Activated T-helper 2 cell treated with anti-CD3 and anti-CD28 coated beads, Interferon-gamma antibody, Interleukin-2, Interleukin-4, amounts not matched to agents 10 μg/mL and 5 μg/mL and 100 μg/mL, durations not matched to agents 14 hours and 24 hours and 36 hours (primary cell): ENCODE measurements around the gene CNFN. TPM values are rescaled to one million over a fixed set of nuclear protein-coding genes. Genes with fewer than 3 reads are reported as not detected.

Source experiments
- DNase-seq: peaks from one replicate; pipeline ENCODE4 v3.0.0; 2021; ENCODE audit warnings: low spot score
- H3K27ac Mint-ChIP-seq: one replicate; pipeline ENCODE4 v1.8.0; 2021; ENCODE audit warnings: mixed read lengths
- H3K27me3 Mint-ChIP-seq: one replicate; pipeline ENCODE4 v1.8.0; 2021; ENCODE audit warnings: low read depth, mixed read lengths
- H3K36me3 Mint-ChIP-seq: one replicate; pipeline ENCODE4 v1.8.0; 2021; ENCODE audit warnings: low read depth, mixed read lengths
- H3K4me1 Mint-ChIP-seq: one replicate; pipeline ENCODE4 v1.8.0; 2021; ENCODE audit warnings: low read depth, mixed read lengths
- H3K4me3 Mint-ChIP-seq: one replicate; pipeline ENCODE4 v1.8.0; 2021; ENCODE audit warnings: low read depth, mild to moderate bottlenecking, moderate library complexity, mixed read lengths
- H3K9me3 Mint-ChIP-seq: one replicate; pipeline ENCODE4 v1.8.0; 2021; ENCODE audit warnings: mixed read lengths
- intact Hi-C: fragments of 100-400 bp; cut with micrococcal nuclease; formaldehyde crosslinking; loops from one replicate; pipeline ENCODE4 v1.15.1; 2023
- total RNA-seq: library from RNA; stranded (reverse); gene quantifications from 2 replicates; pipeline ENCODE4 v1.2.3, GENCODE V29; 2022

CNFN gene
- 0.53 TPM in 1 of 2 replicates, not detected in the other for total RNA-seq

GRCh38 chr19:42389899-42390298 lies at the start of gene CNFN:
TSS of gene CNFN (minus strand) at chr19:42390297. CDS start at chr19:42389037, 1,260 bp downstream.
- DNase-seq, result no peak
- Mint-ChIP-seq H3K27me3 (peaks cover 36% of the 10 kb centered on the region), H3K4me1 (peaks cover 5% of the 10 kb centered on the region), H3K9me3 (no peaks in the 10 kb centered on the region), H3K27ac (no peak within 1 kb of the TSS), H3K36me3 (no peaks in the 10 kb centered on the region), H3K4me3 (no peak within 1 kb of the TSS)
- intact Hi-C loops, result no loop called here

GRCh38 chr19:42436006-42436405 lies 45.9 kb upstream of the CNFN start:
- Mint-ChIP-seq H3K27me3 (peaks cover 6% of the 10 kb centered on the region), H3K27ac (no peak overlapping the region), H3K36me3 (no peaks in the 10 kb centered on the region), H3K4me3 (no peak overlapping the region), H3K9me3 (no peaks in the 10 kb centered on the region), H3K4me1 (peaks cover 25% of the 10 kb centered on the region)
- intact Hi-C loops, result no loop called here
- no peak for DNase-seq

GRCh38 chr19:42435316-42435715 lies 45.2 kb upstream of the CNFN start:
- H3K27me3 Mint-ChIP-seq, result peaks cover 6% of the 10 kb centered on the region
- DNase-seq, result no peak
- H3K4me3 Mint-ChIP-seq, result no peak overlapping the region
- intact Hi-C loops, result no loop called here
- H3K9me3 Mint-ChIP-seq, result no peaks in the 10 kb centered on the region
- peaks cover 18% of the 10 kb centered on the region for H3K4me1 Mint-ChIP-seq
- no peaks in the 10 kb centered on the region for H3K36me3 Mint-ChIP-seq
- no peak overlapping the region for H3K27ac Mint-ChIP-seq

GRCh38 chr19:42433503-42434260 lies 43.6 kb upstream of the CNFN start:
- intact Hi-C loops, result loop anchor here (1.0 kb wide), 1 partner anchor 10 kb away; no protein-coding TSS in a partner anchor
- H3K36me3 Mint-ChIP-seq, result no peaks in the 10 kb centered on the region

GRCh38 chr19:42431486-42431885 lies 41.4 kb upstream of the CNFN start:
- H3K4me1 Mint-ChIP-seq, result peaks cover 9% of the 10 kb centered on the region
- H3K27me3 Mint-ChIP-seq, result peaks cover 8% of the 10 kb centered on the region
- intact Hi-C loops, result no loop called here
- no peaks in the 10 kb centered on the region for H3K9me3 Mint-ChIP-seq
- no peak overlapping the region for H3K27ac Mint-ChIP-seq
- DNase-seq, result no peak
- H3K4me3 Mint-ChIP-seq, result no peak overlapping the region
- H3K36me3 Mint-ChIP-seq, result no peaks in the 10 kb centered on the region

More at GRCh38 chr19:42433503-42434260, 43.6 kb upstream of the CNFN start:
- Mint-ChIP-seq H3K4me3 (no peak overlapping the region), H3K27me3 (peaks cover 6% of the 10 kb centered on the region), H3K27ac (no peak overlapping the region), H3K9me3 (no peaks in the 10 kb centered on the region), H3K4me1 (peaks cover 11% of the 10 kb centered on the region)
- peak; percentile 38 for DNase-seq

GRCh38 chr19:42428676-42429075 lies 38.6 kb upstream of the CNFN start:
- Mint-ChIP-seq H3K9me3 (no peaks in the 10 kb centered on the region), H3K36me3 (no peaks in the 10 kb centered on the region), H3K27ac (no peak overlapping the region), H3K27me3 (peaks cover 8% of the 10 kb centered on the region), H3K4me3 (no peak overlapping the region), H3K4me1 (peaks cover 7% of the 10 kb centered on the region)
- DNase-seq, result no peak
- intact Hi-C loops, result loop anchor here (10.0 kb wide), 2 partner anchors 324 to 1824 kb away; partner anchors contain the start of gene LTBP4

GRCh38 chr19:42427313-42427712 lies 37.2 kb upstream of the CNFN start, which contains the start of gene LIPE:
TSS of gene LIPE (minus strand) at chr19:42427388. CDS start at chr19:42427149, 239 bp downstream.
- no peak for DNase-seq
- Mint-ChIP-seq H3K4me1 (peaks cover 12% of the 10 kb centered on the region), H3K27me3 (peaks cover 5% of the 10 kb centered on the region), H3K27ac (no peak within 1 kb of the TSS), H3K36me3 (no peaks in the 10 kb centered on the region), H3K9me3 (no peaks in the 10 kb centered on the region), H3K4me3 (no peak within 1 kb of the TSS)
- intact Hi-C loops, result loop anchor here (10.0 kb wide), 2 partner anchors 323 to 1823 kb away; partner anchors contain the start of gene LTBP4

GRCh38 chr19:42426643-42427042 lies 36.5 kb upstream of the CNFN start:
- DNase-seq, result no peak
- peaks cover 5% of the 10 kb centered on the region for H3K27me3 Mint-ChIP-seq
- H3K9me3 Mint-ChIP-seq, result no peaks in the 10 kb centered on the region
- no peaks in the 10 kb centered on the region for H3K36me3 Mint-ChIP-seq
- no peak overlapping the region for H3K27ac Mint-ChIP-seq
- intact Hi-C loops, result loop anchor here (10.0 kb wide), 2 partner anchors 322 to 1822 kb away; partner anchors contain the start of gene LTBP4
- no peak overlapping the region for H3K4me3 Mint-ChIP-seq
- peaks cover 17% of the 10 kb centered on the region for H3K4me1 Mint-ChIP-seq

GRCh38 chr19:42424712-42425131 lies 34.6 kb upstream of the CNFN start:
- Mint-ChIP-seq H3K4me1 (peaks cover 33% of the 10 kb centered on the region), H3K9me3 (no peaks in the 10 kb centered on the region), H3K27ac (no peak overlapping the region), H3K36me3 (peaks cover 3% of the 10 kb centered on the region), H3K4me3 (peak overlapping the region; percentile 99), H3K27me3 (peaks cover 2% of the 10 kb centered on the region)
- intact Hi-C loops, result loop anchor here (5.0 to 10.0 kb wide), 3 partner anchors 182 to 1820 kb away; partner anchors contain the start of genes GSK3A and LTBP4
- DNase-seq, result no peak

- DNase-seq, result no peak
- peaks cover 33% of the 10 kb centered on the region for H3K4me1 Mint-ChIP-seq
- H3K4me3 Mint-ChIP-seq, result peak overlapping the region; percentile 99
- peaks cover 2% of the 10 kb centered on the region for H3K27me3 Mint-ChIP-seq
- H3K9me3 Mint-ChIP-seq, result no peaks in the 10 kb centered on the region
- no peak overlapping the region for H3K27ac Mint-ChIP-seq
- H3K36me3 Mint-ChIP-seq, result peaks cover 3% of the 10 kb centered on the region
- intact Hi-C loops, result loop anchor here (5.0 to 10.0 kb wide), 3 partner anchors 182 to 1820 kb away; partner anchors contain the start of genes GSK3A and LTBP4
These were observed 34.2 kb upstream of the CNFN start for GRCh38 chr19:42424345-42424707.

- peak; percentile 94 for DNase-seq
- H3K4me1 Mint-ChIP-seq, result peaks cover 33% of the 10 kb centered on the region
- H3K27ac Mint-ChIP-seq, result peak overlapping the region; percentile 89
- H3K9me3 Mint-ChIP-seq, result no peaks in the 10 kb centered on the region
- intact Hi-C loops, result loop anchor here (1.0 to 10.0 kb wide), 6 partner anchors 10 to 1819 kb away; partner anchors contain the start of genes GSK3A and LTBP4
- H3K36me3 Mint-ChIP-seq, result peaks cover 5% of the 10 kb centered on the region
- peaks cover 2% of the 10 kb centered on the region for H3K27me3 Mint-ChIP-seq
- peak overlapping the region; percentile 99 for H3K4me3 Mint-ChIP-seq
These were observed 33.6 kb upstream of the CNFN start for GRCh38 chr19:42423462-42424344.

- Mint-ChIP-seq H3K27me3 (no peaks in the 10 kb centered on the region), H3K4me1 (peaks cover 33% of the 10 kb centered on the region), H3K9me3 (no peaks in the 10 kb centered on the region), H3K4me3 (peak overlapping the region; percentile 99), H3K27ac (peak overlapping the region; percentile 89), H3K36me3 (peaks cover 6% of the 10 kb centered on the region)
- intact Hi-C loops, result loop anchor here (1.0 to 10.0 kb wide), 6 partner anchors 10 to 1818 kb away; partner anchors contain the start of genes GSK3A and LTBP4
- no peak for DNase-seq
These were observed 32.9 kb upstream of the CNFN start for GRCh38 chr19:42422901-42423461.
